ENCODE measurements around the gene METTL25.
"Not testable (repeated sequence)": the region's sequence is repeated elsewhere in the genome, so short reads cannot be mapped to it uniquely, and the experiment has no call there.

The METTL25 gene

DNA sequence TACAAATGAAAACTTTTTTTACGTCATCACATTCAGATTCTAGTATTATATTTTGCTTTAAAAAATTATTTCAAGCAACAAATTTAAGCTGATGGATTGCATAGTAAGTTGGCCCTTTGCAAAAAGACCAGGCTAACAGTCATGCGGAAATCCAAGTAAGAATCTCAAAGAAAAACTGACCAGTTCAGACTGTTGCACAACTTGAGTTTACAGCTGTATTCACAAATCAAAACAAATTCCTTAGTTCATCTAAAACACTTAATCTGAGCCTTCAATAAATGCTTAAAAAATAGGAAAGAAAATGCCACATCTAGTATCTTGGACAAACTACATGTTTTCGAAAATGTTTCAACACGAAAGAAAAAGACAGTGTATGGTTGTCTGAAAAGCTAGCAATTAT lies 989 bp upstream of the METTL25 start:
- no peak for DNase-seq (ENCODE audit: extremely low spot score)
- POLR2A ChIA-PET: interaction anchor here (1.5 kb wide), 1 partner anchor 11 kb away, joined by 3 read pairs; no protein-coding TSS in a partner anchor
- CTCF ChIA-PET: no interaction called here
- TF ChIP-seq FOXA1 (IDR thresholded peaks at IDR 0.05): no peak

DNA sequence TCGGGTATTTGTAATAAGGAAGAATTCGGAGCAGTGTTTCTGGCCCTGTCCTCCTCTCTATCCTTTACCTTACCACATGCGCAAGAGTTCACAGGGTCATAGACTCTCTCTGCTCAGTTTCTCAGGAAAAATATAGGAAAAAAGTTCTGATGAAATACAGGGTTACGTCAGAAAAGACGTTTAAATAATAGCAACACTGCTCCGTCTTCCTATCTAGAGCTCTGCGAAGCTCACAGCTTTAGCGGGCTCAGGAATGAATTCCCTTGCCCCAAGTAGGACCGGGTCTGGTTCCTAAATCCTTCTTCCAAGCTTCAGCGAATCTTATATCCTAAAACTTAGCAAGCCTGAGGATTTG lies 507 bp upstream of the METTL25 start:
- ChIA-PET POLR2A (interaction anchor here (1.0 to 1.5 kb wide), 4 partner anchors 9 to 43 kb away, joined by 3 to 4 read pairs (median 4); no protein-coding TSS in a partner anchor), CTCF (interaction anchor here (0.6 kb wide), 1 partner anchor 360 kb away, joined by 3 read pairs; no protein-coding TSS in a partner anchor)
- no peak for TF ChIP-seq HDGF (IDR thresholded peaks at IDR 0.05; ENCODE audit: borderline replicate concordance)
- TF ChIP-seq, protein P1, sequence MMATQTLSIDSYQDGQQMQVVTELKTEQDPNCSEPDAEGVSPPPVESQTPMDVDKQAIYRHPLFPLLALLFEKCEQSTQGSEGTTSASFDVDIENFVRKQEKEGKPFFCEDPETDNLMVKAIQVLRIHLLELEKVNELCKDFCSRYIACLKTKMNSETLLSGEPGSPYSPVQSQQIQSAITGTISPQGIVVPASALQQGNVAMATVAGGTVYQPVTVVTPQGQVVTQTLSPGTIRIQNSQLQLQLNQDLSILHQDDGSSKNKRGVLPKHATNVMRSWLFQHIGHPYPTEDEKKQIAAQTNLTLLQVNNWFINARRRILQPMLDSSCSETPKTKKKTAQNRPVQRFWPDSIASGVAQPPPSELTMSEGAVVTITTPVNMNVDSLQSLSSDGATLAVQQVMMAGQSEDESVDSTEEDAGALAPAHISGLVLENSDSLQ (IDR thresholded peaks at IDR 0.05): no peak
- no peak for TF ChIP-seq CTBP1 (IDR thresholded peaks at IDR 0.05; ENCODE audit: borderline replicate concordance)
- no peak for TF ChIP-seq NFRKB (IDR thresholded peaks at IDR 0.05)
- no peak for TF ChIP-seq L3MBTL2 (conservative IDR thresholded peaks at IDR 0.05)
- no peak for TF ChIP-seq FOXM1 (IDR thresholded peaks at IDR 0.05; ENCODE audit: borderline replicate concordance)
- TF ChIP-seq ARNT (IDR thresholded peaks at IDR 0.05): no peak
- TF ChIP-seq ELF4 (IDR thresholded peaks at IDR 0.05): no peak
- no peak for TF ChIP-seq FOXK2 (IDR thresholded peaks at IDR 0.05)
- TF ChIP-seq SUZ12 (IDR thresholded peaks at IDR 0.05): no peak
- no peak for TF ChIP-seq BHLHE40 (IDR thresholded peaks at IDR 0.05; ENCODE audit: borderline replicate concordance)
- TF ChIP-seq FOXA1 (IDR thresholded peaks at IDR 0.05): no peak
- no peak for TF ChIP-seq LEF1 (IDR thresholded peaks at IDR 0.05; ENCODE audit: borderline replicate concordance)
- no peak for TF ChIP-seq ZNF384 (IDR thresholded peaks at IDR 0.05)
- no peak for DNase-seq (ENCODE audit: extremely low spot score)

DNA sequence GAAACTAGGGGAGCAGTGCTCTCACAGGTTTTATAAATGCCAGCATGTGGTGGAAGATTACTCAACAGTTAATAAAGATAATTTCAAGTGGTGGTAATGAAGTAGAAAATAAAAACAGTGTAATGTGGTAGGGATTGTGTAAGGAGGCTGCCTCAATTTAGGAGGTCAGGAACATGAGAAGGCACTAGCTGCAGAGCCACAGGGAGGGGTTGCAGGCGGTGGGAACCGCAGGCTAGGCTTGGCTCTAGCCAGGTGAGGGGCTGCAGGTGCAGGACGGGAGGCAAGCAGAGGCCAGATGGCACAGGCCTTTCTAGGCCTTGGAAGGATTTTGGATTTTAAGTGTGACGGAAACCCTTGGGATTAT lies 768 bp downstream of the METTL25 start:
- POLR2A ChIA-PET: interaction anchor here (1.2 kb wide), 1 partner anchor 42 kb away, joined by 4 read pairs; no protein-coding TSS in a partner anchor

DNA sequence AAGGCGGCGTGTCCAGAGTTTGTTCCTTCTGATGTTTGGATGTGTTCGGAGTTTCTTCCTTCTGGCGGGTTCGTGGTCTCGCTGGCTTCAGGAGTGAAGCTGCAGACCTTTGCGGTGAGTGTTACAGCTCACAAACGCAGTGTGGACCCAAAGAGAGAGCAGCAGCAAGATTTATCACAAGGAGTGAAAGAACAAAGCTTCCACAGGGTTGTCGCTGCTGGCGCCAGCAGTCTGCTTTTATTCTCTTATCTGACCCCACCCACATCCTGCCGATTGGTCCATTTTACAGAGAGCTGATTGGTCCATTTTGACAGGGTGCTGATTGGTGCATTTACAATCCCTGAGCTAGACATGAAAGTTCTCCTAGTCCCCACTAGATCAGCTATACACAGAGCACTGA lies 2.5 kb downstream of the METTL25 start:
- CTCF ChIA-PET, POLR2A ChIA-PET: not testable (repeated sequence)

More for the DNA sequence above, 768 bp downstream of the METTL25 start:
- TF ChIP-seq ARNT (IDR thresholded peaks at IDR 0.05) (no peak), NFRKB (IDR thresholded peaks at IDR 0.05) (no peak)
- peak; percentile 23 for DNase-seq (ENCODE audit: extremely low spot score)
- CTCF ChIA-PET: interaction anchor here (0.6 kb wide), 1 partner anchor 210 kb away, joined by 5 read pairs; no protein-coding TSS in a partner anchor

DNA sequence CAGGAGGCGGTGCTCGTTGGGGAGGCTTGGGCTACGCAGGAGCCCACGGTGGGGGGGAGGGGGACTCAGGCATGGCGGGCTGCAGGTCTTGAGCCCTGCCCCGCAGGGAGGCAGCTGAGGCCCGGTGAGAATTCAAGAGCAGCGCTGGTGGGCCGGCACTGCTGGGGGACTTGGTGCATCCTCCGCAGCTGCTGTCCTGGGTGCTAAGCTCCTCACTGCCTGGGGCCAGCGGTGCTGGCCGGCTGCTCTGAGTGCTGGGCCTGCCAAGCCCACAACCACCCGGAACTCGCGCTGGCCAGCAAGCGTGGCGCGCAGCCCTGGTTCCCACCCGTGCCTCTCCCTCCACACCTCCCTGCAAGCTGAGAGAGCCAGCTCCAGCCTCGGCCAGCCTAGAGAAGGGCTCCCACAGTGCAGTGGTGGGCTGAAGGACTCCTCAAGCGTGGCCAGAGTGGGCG lies 3.2 kb downstream of the METTL25 start:
- DNase-seq (ENCODE audit: extremely low spot score): no peak
- ChIA-PET POLR2A (no interaction called here), CTCF (no interaction called here)
- no peak for TF ChIP-seq L3MBTL2 (conservative IDR thresholded peaks at IDR 0.05)
- TF ChIP-seq SUZ12 (IDR thresholded peaks at IDR 0.05): no peak
- no peak for TF ChIP-seq BHLHE40 (IDR thresholded peaks at IDR 0.05; ENCODE audit: borderline replicate concordance)
- no peak for TF ChIP-seq HDGF (IDR thresholded peaks at IDR 0.05; ENCODE audit: borderline replicate concordance)
- no peak for TF ChIP-seq FOXK2 (IDR thresholded peaks at IDR 0.05)
- TF ChIP-seq, protein P1 (IDR thresholded peaks at IDR 0.05): no peak
- no peak for TF ChIP-seq ELF4 (IDR thresholded peaks at IDR 0.05)
- no peak for TF ChIP-seq LEF1 (IDR thresholded peaks at IDR 0.05; ENCODE audit: borderline replicate concordance)
- TF ChIP-seq ARNT (IDR thresholded peaks at IDR 0.05): no peak
- TF ChIP-seq CTBP1 (IDR thresholded peaks at IDR 0.05; ENCODE audit: borderline replicate concordance): no peak
- no peak for TF ChIP-seq NFRKB (IDR thresholded peaks at IDR 0.05)
- no peak for TF ChIP-seq FOXM1 (IDR thresholded peaks at IDR 0.05; ENCODE audit: borderline replicate concordance)
- no peak for TF ChIP-seq TARDBP (IDR thresholded peaks at IDR 0.05)
- TF ChIP-seq FOXA1 (IDR thresholded peaks at IDR 0.05): no peak
- TF ChIP-seq SP1 (IDR thresholded peaks at IDR 0.05): no peak

More for the DNA sequence above, 2.5 kb downstream of the METTL25 start:
- DNase-seq (ENCODE audit: extremely low spot score): not testable (repeated sequence)

DNA sequence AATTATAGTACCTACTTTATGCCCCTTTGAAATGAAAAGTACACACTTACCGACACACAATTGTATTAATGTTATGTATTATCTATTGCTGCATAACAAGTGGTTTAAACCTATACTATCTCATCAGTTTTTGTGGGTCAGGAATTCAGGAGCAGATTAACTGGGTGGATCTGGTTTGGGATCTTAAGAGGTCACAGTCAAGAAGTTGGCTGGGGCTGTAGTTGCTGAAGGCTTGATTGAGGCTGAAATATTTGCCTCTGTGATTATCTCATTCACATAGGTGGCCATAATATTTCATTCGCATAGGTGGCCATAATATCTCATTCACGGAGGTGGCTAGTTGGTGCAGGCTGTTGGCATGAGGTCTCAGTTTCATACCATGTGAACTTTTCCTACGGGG lies 5.7 kb downstream of the METTL25 start:
- ChIA-PET CTCF (interaction anchor here (0.7 kb wide), 1 partner anchor 1021 kb away, joined by 4 read pairs; no protein-coding TSS in a partner anchor), POLR2A (no interaction called here)
- DNase-seq (ENCODE audit: extremely low spot score): no peak
- TF ChIP-seq ARNT (IDR thresholded peaks at IDR 0.05) (no peak), FOXK2 (IDR thresholded peaks at IDR 0.05) (no peak), FOXM1 (IDR thresholded peaks at IDR 0.05; ENCODE audit: borderline replicate concordance) (no peak), L3MBTL2 (conservative IDR thresholded peaks at IDR 0.05) (no peak), SUZ12 (IDR thresholded peaks at IDR 0.05) (no peak), CTBP1 (IDR thresholded peaks at IDR 0.05; ENCODE audit: borderline replicate concordance) (no peak), SP1 (IDR thresholded peaks at IDR 0.05) (no peak), LEF1 (IDR thresholded peaks at IDR 0.05; ENCODE audit: borderline replicate concordance) (no peak), HDGF (IDR thresholded peaks at IDR 0.05; ENCODE audit: borderline replicate concordance) (no peak), BHLHE40 (IDR thresholded peaks at IDR 0.05; ENCODE audit: borderline replicate concordance) (no peak), ELF4 (IDR thresholded peaks at IDR 0.05) (no peak), ZNF384 (IDR thresholded peaks at IDR 0.05) (no peak), NFRKB (IDR thresholded peaks at IDR 0.05) (no peak), FOXA1 (IDR thresholded peaks at IDR 0.05) (no peak), TARDBP (IDR thresholded peaks at IDR 0.05) (no peak)
- TF ChIP-seq, protein P1 (IDR thresholded peaks at IDR 0.05): no peak

DNA sequence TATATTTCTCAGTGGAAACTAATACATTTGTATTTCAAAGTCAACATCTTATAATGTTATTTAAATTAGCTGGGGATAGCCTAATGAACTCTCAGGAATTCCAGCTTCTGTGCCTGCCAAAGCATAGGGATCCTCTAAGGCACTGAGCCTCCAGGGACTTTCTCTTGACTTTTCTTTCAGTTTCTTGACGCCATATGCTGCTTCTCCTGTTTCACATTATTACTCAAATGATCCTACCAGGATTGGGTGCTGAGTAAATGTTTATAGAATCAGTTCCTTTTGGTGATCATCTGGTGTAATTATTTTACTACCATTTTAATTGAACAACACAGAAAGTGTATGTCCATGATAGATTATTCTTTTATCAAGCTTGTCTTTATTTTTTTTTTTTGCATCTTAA lies 7.9 kb downstream of the METTL25 start:
- CTCF ChIA-PET: no interaction called here
- TF ChIP-seq, protein P1 (IDR thresholded peaks at IDR 0.05): no peak
- TF ChIP-seq FOXM1 (IDR thresholded peaks at IDR 0.05; ENCODE audit: borderline replicate concordance): no peak
- TF ChIP-seq HDGF (IDR thresholded peaks at IDR 0.05; ENCODE audit: borderline replicate concordance): no peak
- no peak for TF ChIP-seq CTBP1 (IDR thresholded peaks at IDR 0.05; ENCODE audit: borderline replicate concordance)
- no peak for TF ChIP-seq L3MBTL2 (conservative IDR thresholded peaks at IDR 0.05)
- TF ChIP-seq FOXK2 (IDR thresholded peaks at IDR 0.05): no peak
- no peak for TF ChIP-seq ELF4 (IDR thresholded peaks at IDR 0.05)
- no peak for TF ChIP-seq ARNT (IDR thresholded peaks at IDR 0.05)
- POLR2A ChIA-PET: no interaction called here
- DNase-seq (ENCODE audit: extremely low spot score): no peak

Data from HEK293T (cell line).